ENCODE measurements around the gene SASH3.
"Not testable (repeated sequence)": the region's sequence is repeated elsewhere in the genome, so short reads cannot be mapped to it uniquely, and the experiment has no call there.

The SASH3 gene

DNA sequence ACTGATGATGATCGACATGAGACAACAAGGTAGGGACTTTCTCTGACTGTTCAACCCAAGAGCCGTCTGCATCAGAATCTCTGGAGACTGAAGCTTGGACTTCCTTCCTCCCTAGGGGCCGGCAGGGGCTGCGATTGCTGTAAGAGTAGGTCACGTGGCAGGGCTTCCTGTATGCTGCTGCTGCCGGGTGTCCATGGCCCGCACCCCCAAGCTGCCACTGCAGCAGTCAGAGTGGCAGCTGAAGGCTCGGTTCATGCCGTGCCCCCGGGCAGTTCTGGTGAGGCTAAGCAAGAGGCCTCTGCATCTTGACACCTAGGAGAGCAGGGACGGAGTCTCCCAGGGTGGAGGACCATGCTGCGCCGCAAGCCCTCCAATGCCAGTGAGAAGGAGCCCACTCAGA is at the start of gene SASH3:
SASH3 (plus strand) TSS at position 203 of the 400 bp plus-strand sequence; CDS start at position 352, 149 bp downstream.
- no peak for FAIRE-seq

DNA sequence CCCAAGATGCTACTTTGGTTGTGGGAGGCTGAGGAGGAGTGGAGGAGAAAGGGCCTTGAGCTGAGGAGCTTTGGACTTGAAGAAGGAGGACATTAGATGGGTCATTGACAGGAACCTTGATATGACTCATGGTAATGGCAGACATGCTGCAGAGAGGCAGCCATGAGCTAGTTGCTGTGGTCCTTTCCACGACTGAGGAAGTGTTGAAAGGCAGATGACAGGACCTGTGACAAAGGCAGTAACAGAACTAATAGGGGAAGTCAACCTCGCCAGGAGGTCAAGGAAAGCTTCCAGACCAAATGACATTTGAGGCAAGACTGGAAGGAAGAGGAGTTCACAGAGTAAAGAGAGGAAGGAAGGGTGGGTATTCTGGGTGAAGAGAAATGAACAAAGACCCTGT is 48.5 kb upstream of the SASH3 start:
- no peak for FAIRE-seq

DNA sequence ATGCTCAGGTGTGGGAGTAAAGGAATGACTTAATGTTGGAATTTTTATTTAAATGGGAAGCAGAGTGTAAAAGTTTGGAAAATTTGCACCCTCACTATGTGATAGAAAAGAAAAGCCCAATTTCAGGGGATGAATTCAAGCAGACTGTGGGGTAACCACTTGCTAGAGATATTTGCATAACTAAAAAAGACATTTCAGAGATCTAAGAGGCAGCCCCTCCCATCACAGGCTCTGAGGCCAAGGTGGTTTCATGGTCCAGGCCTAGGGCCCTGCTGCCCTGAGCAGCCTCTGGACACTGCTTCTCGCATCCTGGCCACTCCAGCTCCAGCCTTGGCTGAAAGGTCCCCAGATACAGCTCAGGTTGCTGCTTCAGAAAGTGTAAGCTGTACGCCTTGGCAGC is 46.9 kb upstream of the SASH3 start:
- no peak for FAIRE-seq

DNA sequence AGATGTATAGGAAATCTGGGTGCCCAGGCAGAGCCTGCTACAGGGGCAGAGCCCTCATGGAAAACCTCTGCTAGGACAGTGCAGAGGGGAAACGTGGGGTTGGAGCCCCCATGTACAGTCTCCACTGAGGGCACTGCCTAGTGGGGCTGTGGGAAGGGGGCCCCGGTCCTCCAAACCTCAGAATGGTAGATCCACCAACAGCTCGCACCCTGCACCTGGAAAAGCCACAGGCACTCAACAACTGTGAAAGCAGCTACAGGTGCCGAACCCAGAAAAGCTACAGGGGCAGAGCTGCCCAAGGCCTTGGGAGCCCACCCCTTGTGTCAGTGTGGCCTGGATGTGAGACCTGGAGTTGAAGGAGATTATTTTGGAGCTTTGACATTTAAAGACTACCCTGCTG is 46.4 kb upstream of the SASH3 start:
- FAIRE-seq: no peak

DNA sequence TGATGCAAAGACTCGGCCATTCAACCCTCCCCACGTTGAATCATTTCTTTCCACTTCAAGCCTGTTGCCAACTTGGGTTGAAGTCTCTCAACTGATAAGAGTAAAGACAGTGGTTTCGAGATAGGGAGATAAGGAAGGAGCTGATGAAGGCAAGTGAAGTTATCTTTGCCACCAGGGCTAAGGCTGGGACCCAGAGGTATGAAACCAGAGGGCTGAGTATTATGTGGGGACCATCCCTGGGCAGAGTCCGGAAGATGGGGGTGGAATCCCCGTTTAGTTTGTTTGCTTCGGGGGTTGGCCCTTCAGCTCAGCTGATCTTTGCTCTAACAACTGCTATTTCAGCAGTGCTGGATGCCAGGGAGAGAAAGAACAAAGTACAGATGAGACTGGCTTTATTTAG is 43.3 kb upstream of the SASH3 start:
- no peak for FAIRE-seq

DNA sequence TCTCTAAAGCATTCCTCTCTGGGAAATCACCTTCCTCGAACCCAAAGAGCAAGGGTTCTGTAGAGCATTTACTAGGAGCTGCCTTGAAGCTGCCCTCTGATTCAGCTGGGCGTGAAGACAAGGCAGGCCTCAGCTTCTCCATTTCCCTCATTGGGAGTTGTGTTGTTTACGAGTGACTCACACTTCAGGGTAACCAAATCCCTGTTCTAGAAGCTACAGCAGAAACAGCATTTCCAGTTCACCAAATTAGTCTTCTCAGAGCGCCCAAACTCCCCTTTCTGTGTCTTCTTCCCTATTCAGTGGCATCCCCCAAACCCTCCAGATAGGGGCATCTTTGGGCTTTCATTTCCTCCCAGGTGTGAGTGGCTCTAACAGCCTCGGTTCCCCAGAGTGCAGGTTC is 41.8 kb upstream of the SASH3 start:
- FAIRE-seq: no peak

DNA sequence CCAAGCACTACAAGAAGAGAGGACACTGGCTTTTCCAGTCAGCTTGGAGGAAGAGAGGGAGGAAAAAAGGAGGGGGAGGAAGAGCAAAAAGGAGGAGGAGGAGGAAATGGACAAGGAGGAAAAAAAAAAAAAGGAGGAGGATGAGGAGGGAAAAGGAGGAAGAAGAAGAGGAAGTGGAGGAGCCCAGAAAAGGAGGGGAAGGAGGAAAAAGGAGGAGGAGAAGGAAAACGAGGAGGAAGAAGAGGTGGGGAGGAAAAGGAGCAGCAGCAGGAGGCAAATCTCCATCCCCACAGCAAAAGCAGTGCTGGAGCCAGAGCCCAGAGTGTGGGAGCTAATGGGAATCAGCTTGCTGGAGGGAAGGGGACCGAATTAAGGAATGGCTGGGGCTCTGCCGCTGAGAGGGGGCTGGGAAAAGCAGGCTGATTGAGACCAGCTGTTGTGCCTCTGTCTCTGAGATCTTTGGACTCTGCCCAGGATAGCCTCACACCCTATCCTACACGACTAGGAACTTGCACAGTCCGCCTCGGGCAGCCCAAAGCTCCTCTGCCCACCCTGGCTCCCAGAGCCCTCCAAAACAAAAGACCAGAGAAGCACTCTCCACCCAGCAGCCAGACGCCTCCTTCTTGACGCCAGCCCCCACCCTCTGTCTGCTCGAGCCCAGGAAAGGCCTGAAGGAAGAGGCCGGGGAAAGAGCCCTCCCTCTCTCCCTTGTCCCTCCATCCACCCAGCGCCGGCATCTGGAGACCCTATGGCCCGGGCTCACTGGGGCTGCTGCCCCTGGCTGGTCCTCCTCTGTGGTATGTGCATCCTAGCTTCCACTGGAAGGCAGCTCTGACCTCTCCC is 41.1 kb upstream of the SASH3 start, which contains the start of gene XPNPEP2:
XPNPEP2 (plus strand) TSS at position 514 of the 843 bp plus-strand sequence; CDS start at position 749, 235 bp downstream.
- FAIRE-seq: no peak

DNA sequence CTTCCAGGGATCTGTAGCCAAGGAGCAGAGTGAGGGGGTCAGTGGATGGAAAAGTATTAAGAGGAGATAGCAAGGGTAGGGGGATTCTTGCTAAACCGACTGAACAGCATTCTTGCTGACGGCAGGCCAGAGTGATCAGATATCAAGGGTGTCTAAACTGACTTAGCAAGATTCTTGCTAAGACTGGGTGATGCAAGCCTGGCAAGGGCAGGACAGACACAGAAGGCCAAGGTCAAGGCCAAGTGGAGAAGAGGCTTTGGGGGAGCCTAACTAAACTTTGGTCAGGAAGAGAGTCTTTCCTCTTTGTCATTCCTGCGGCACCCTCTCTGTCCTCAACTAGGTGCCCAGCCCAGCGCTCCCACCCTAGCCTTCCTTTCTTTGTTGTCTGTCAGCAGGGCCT is 40.2 kb upstream of the SASH3 start:
- FAIRE-seq: no peak

DNA sequence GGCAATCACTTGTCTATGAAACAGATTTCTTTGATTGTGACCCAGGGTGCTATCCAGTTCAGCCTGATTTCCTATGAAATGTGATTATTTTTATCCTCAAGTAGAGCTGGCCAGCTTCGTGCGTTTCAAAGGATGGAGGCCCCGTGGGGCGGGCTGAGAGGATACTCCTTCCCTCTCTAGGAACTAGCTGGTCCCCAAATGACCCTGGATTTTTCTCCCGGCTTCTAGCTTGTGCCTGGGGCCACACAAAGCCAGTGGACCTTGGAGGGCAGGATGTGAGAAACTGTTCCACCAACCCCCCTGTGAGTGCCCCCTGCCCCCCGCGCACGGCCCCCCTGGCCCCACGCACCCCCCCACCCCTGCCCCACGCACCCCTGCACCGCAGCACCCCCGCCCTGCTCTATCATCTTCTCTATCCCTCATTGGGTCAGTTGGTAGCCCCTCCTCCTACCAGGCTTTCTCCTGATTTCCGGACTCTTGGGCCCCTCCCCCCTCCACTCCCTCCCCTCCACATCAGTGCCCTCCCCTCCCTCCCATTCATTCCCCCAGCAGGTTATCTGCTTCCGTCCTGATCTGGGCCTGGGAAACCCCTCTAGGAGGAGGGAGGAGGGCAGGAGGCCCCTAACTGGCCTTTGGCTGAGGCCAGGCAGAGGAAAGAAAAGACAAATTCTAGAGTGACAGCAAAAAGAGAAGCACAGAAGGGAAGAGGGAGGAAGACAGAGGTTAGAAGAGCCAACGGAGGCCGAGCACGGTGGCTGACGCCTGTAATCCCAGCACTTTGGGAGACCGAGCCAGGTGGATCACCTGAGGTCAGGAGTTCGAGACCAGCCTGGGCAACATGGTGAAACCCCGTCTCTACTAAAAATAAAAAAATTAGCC is 37.6 kb upstream of the SASH3 start:
- no peak for FAIRE-seq

DNA sequence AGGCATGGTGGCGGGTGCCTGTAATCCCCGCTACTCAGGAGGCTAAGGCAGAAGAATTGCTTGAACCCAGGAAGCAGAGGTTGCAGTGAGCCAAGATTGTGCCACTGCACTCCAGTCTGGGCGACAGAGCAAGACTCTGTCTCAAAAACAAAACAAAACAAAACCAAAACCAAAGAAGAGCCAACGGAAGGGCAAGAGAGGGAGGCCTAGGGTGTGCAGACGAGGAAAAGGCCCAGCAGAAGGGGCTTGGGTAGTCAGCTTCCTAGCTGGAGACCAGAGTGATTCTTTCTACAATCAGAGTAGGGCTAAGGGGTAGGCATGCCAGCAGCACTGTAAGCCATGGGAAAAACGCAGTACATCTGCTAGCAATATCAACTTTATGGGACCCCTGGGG is 37.0 kb upstream of the SASH3 start:
- FAIRE-seq: not testable (repeated sequence)

DNA sequence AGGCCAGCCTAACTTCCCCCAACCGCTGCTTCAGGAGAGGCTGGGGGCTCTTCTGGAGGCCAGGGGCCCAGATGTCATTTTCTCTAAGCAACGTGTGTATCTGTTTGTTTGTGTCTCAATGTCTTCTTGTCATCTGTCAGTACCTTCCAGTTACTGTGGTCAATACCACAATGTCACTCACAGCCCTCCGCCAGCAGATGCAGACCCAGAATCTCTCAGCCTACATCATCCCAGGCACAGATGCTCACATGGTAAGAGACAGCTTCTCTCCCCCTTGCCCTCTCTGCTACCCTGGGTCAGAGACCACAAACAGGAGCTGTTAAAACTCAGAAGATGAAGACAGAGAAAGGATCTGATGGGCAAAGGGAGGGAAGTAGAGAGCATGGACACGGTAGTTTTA is 35.9 kb upstream of the SASH3 start:
- FAIRE-seq: no peak

DNA sequence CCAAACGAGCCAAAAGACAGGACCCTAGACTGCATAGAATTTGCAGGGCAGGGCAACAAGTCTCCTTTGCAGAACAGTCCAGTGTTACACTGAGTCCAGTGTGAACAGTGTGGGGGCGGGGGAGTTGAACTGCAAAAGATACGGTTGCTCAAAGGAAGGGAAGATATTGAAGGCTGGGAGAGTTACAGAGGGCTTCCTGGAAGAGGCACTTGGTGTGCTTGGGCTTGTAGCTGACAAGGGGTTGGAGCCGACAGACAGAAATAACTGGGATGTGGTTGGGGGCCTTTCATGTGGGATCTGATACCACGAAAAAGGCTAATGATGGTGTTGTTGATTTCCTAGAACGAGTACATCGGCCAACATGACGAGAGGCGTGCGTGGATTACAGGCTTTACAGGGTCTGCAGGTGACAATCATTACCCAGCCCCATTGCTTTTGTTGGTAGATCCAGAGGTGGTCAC is 34.9 kb upstream of the SASH3 start:
- no peak for FAIRE-seq

DNA sequence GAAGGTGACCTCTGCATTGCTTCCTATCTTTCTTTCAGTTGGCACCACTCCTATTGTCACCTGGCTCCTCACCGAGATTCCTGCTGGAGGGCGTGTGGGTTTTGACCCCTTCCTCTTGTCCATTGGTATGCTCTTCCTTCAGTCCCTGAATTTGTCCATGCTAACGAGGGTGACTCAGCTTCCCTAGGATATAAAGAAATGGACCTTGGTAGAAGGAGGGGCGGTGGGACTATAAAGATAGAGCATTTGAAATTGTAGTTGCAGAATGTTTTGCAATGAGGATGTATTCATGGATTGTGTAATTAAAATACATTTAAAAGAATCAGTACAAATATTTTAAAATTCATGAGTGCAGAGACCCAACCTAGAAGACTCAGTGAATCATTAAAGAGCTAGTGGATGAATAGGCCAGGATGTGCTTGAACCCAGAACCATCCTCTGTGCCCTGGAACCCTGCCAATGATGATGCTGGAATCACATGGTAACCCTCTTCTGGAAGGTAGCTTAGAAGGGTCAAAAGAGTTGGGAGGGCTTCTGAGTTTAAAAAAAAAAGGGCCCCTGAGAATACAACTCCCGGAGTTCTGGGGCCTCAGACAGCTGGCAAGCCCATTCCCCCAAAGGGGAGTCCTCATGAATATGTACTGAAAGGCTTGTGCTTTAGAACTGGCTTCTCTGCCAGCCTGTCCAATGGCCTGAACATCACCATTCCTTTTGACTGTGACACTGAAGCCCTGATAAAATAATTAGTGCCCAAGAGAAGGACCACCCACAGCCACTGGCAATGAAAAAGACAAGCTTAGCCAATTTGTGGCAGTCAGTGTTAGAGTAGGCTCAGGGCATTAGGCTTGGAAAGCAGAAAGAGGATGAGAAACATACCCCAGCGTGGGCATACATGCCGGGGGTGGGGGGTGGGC is 32.9 kb upstream of the SASH3 start:
- FAIRE-seq: no peak

DNA sequence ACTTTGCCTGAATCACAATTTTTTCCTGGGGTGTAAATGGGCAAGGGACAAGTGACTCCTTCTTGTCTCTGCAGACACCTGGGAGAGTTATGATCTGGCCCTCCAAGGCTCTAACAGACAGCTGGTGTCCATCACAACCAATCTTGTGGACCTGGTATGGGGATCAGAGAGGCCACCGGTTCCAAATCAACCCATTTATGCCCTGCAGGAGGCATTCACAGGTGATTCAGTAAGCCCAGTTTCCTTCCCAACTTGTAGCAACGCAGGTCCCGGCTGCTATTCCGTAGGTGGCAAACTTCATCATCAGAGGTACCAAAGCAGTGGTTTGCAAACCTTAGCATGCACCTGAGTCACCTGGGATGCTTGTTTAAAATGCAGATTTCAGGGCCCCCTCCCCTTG is 32.2 kb upstream of the SASH3 start:
- no peak for FAIRE-seq

DNA sequence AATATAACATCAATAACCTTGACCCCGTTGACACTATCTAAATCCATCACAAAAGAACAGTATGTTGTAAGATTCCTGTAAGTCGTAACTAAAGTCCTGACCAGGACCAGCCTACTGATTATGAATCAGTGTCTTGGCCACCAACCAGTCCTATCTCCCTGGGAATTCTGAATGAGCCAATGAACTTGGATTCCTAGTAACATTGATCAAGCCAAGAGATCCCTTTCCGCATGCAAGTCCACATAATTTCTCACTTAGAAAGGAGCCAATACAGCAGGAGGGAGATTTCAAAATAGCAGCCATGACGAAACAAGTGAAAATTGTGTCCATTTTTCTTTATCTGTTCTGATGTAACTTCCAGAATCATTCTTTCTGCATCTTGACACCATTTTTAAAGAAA is 31.4 kb upstream of the SASH3 start:
- FAIRE-seq: no peak

DNA sequence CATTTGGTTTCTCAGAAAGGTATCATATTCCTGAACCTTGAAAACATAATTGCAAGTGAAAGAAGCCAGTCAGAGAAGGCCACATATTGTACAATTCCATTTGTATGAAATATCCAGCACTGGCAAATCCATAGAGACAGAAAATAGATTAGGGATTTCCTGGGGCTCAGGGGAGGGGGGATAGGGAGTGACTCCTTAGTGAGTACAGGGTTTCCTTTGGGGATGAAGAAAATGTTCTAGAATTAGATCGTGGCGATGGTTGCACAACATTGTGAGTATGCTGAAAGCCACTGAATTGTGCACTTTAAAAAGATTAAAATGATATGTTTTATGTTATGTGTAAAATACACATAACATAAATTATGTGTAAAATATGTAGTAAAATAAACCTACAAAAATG is 30.7 kb upstream of the SASH3 start:
- no peak for FAIRE-seq

DNA sequence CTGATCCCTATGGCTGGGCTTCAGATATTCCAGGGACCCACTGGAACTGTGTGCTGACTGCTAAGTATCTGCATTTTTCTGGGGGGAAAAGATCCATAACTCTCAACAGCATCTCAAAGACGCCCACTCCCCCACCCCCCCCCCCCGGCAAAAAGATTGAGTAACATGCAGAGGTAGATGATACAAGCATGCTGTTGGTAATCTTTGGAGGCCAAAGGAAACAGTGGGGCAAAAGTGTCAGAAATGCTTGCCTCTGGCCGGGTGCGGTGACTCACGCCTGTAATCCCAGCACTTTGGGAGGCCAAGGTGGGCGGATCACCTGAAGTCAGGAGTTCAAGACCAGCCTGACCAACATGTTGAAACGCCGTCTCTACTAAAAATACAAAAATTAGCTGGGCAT is 28.8 kb upstream of the SASH3 start:
- no peak for FAIRE-seq

DNA sequence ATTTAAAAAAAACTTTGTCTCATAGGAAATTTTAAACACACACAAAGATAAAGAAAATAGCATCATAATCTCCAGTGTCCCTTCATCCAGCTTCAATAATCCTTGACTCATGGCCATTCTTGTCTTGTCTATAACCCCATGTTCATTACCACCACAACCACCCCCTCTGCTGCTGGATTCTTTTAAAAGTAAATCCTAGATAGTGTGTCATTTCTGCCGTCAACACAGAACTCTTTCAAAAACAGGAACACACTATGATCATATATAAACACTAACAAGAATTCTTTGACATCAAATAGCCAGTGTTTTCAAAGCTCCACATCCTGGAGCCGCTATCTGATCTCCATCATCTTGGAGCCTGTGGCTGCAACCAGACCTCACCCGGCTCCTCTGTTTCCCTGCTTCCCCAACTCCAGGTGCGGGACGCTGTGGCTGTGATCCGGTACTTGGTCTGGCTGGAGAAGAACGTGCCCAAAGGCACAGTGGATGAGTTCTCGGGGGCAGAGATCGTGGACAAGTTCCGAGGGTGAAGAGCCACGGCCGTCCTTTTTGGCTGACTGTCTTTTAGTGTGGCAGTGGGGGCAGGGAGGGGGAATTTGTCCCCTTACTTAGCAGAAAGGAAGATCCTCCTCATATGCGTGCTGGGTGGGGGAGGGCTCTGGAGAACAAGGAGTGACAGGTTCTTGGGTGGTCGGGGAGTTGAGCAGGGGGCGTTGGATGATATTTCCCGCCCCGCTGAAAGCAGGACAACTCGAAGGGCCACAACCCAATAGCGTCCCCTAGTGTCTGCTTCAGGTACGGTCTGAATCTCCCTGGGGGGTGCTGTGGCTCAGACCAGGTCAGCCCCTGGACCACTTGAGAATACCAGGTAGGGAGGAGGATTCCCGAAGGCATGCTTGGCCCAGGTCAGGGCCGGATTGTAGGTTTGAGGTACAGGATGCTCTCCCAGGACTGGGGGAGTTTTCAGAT is 25.4 kb upstream of the SASH3 start:
- FAIRE-seq: no peak

DNA sequence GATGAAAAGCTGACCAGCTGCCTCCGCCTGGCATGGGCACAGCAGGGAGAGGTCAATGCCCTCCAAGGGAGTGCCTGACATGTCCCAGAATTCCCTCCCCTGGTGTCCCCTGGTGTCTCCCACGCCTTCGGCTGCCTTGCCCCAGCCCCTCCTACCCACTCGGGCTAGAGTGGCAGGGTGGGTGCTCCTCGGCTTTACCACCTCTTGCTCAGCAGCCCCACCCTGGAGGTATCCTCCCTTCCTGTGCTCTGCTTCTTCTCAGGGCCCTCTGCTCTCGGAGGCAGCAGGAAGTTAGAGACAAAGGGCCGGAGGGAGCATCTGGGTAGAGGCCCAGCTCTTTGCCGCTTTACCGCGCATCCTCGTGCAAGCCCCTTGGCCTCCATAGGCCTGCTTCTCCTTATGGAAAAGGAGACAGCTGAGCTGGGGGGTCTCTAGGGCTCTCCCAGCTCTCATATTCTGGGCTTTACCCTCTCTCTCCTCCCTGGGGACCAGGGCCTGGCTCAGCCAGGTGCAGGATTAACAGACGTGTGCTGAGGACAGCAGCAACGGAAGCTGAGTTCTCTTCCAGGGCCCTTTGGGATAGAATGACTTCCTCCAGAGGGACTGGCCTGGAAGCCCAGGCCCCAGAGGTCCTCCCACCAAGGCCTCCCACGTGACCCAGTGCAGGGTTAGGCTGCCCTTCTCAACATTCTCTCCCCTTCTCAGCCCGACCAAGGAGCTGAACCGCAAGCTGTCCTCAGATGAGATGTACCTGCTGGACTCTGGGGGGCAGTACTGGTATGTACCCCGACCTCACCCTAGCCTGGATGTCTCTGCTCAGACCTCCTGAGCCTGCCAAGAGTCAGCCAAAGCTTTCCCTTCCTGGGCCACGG is 23.7 kb upstream of the SASH3 start:
- no peak for FAIRE-seq

DNA sequence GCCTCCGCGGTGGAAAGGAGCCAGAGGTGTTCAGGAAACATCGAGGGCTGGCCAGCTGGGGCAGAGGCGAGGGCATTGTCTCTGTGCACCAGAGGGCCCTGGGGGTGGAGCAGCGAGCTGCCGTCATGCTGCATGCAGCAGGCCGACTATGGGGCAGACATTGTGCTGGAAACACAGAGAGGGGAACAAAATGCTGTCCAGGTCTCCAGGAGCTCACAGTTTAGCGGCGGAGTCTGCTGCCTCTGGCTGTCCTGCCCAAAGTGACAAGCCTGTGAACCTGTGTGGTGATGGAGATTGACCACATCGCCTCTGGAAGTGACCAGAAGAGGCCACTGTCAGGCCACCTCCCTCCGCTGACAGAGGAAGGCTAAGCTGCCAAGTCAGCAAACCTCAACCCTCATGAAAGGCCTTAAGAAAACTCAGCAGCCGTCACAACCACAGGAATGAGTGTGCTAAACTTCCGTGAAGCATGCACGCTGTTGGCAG is 20.1 kb upstream of the SASH3 start:
- FAIRE-seq: no peak
